ENCODE measurements around the gene CLSTN3.

- TF ChIP-seq CTCF (IDR thresholded peaks at IDR 0.05; ENCODE audit: low read depth, low read length, missing input control), result no peak
- no peak for TF ChIP-seq JUND (IDR thresholded peaks at IDR 0.05)
- TF ChIP-seq, protein P1, sequence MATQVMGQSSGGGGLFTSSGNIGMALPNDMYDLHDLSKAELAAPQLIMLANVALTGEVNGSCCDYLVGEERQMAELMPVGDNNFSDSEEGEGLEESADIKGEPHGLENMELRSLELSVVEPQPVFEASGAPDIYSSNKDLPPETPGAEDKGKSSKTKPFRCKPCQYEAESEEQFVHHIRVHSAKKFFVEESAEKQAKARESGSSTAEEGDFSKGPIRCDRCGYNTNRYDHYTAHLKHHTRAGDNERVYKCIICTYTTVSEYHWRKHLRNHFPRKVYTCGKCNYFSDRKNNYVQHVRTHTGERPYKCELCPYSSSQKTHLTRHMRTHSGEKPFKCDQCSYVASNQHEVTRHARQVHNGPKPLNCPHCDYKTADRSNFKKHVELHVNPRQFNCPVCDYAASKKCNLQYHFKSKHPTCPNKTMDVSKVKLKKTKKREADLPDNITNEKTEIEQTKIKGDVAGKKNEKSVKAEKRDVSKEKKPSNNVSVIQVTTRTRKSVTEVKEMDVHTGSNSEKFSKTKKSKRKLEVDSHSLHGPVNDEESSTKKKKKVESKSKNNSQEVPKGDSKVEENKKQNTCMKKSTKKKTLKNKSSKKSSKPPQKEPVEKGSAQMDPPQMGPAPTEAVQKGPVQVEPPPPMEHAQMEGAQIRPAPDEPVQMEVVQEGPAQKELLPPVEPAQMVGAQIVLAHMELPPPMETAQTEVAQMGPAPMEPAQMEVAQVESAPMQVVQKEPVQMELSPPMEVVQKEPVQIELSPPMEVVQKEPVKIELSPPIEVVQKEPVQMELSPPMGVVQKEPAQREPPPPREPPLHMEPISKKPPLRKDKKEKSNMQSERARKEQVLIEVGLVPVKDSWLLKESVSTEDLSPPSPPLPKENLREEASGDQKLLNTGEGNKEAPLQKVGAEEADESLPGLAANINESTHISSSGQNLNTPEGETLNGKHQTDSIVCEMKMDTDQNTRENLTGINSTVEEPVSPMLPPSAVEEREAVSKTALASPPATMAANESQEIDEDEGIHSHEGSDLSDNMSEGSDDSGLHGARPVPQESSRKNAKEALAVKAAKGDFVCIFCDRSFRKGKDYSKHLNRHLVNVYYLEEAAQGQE (IDR thresholded peaks at IDR 0.05), result no peak
- no peak for TF ChIP-seq SP1 (IDR thresholded peaks at IDR 0.05)
Observed at GRCh38 chr12:7109572-7109920, 20.6 kb upstream of the CLSTN3 start.

Measured in liver (tissue), 3 donors.